ENCODE results near the gene ACOXL.

DNA sequence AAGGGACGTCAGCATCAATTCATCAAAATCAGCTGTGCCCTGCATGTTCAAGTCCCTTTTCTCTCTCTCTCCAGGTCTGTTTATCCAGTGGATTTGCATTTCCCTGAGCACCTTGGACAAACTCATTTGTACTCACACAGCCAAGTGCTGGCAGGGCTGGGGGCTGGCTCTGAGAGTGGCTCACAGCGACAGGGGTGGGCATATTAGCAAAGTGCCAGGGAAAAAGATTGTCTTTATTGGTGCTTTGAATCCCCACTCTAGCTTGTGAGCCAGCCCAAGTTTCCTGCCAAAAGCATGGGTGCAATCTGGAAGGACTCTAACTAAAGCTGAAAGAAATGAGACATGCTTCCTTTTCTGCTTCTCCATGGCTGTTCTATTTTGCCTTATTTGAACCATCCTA is 56.6 kb downstream of the ACOXL start:
- TF ChIP-seq KLF1 (tag by site-specific recombination; IDR thresholded peaks at IDR 0.05) (no peak), CTCF (tag by site-specific recombination; IDR thresholded peaks at IDR 0.05) (no peak), KLF16 (tag by site-specific recombination; IDR thresholded peaks at IDR 0.05) (no peak), ZNF561 (tag by site-specific recombination; IDR thresholded peaks at IDR 0.05; ENCODE audit: borderline replicate concordance) (no peak)
- TF ChIP-seq, protein P1, sequence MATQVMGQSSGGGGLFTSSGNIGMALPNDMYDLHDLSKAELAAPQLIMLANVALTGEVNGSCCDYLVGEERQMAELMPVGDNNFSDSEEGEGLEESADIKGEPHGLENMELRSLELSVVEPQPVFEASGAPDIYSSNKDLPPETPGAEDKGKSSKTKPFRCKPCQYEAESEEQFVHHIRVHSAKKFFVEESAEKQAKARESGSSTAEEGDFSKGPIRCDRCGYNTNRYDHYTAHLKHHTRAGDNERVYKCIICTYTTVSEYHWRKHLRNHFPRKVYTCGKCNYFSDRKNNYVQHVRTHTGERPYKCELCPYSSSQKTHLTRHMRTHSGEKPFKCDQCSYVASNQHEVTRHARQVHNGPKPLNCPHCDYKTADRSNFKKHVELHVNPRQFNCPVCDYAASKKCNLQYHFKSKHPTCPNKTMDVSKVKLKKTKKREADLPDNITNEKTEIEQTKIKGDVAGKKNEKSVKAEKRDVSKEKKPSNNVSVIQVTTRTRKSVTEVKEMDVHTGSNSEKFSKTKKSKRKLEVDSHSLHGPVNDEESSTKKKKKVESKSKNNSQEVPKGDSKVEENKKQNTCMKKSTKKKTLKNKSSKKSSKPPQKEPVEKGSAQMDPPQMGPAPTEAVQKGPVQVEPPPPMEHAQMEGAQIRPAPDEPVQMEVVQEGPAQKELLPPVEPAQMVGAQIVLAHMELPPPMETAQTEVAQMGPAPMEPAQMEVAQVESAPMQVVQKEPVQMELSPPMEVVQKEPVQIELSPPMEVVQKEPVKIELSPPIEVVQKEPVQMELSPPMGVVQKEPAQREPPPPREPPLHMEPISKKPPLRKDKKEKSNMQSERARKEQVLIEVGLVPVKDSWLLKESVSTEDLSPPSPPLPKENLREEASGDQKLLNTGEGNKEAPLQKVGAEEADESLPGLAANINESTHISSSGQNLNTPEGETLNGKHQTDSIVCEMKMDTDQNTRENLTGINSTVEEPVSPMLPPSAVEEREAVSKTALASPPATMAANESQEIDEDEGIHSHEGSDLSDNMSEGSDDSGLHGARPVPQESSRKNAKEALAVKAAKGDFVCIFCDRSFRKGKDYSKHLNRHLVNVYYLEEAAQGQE (tag by site-specific recombination; IDR thresholded peaks at IDR 0.05) = no peak

Measured in HEK293 (cell line).